ENCODE data around the gene OPN4. TPM values are rescaled to one million over a fixed set of nuclear protein-coding genes. Genes with fewer than 3 reads are reported as not detected.

The OPN4 gene
- total RNA-seq, 2 experiments from 2014 or later = not detected

DNA sequence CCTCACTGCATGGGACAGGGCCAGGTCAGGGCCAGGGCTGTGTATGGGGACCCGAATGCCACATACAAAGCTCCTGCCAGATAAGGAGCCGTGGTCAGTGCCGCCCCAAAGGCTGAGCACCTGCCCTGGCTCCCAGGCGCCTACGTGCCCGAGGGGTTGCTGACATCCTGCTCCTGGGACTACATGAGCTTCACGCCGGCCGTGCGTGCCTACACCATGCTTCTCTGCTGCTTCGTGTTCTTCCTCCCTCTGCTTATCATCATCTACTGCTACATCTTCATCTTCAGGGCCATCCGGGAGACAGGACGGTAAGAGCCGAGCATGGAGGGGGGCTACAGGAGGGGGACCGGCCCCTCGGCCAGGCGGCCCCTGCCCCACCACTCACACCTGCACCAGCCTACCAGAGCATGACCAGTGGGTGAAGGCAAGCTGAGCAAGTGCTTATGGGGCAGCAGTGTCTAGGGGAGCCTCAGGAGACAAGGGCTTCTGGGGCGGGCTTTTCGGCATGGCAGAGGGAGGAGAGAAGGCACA is 4.9 kb downstream of the OPN4 start:
- POLR2A ChIA-PET = interaction anchor here (0.5 kb wide), 1 partner anchor 63 kb away, joined by 4 read pairs; no protein-coding TSS in a partner anchor
- BruUV-seq (replicated peaks) = no TSS peak
- CTCF ChIA-PET (ENCODE audit: unreplicated experiment) = no interaction called here

DNA sequence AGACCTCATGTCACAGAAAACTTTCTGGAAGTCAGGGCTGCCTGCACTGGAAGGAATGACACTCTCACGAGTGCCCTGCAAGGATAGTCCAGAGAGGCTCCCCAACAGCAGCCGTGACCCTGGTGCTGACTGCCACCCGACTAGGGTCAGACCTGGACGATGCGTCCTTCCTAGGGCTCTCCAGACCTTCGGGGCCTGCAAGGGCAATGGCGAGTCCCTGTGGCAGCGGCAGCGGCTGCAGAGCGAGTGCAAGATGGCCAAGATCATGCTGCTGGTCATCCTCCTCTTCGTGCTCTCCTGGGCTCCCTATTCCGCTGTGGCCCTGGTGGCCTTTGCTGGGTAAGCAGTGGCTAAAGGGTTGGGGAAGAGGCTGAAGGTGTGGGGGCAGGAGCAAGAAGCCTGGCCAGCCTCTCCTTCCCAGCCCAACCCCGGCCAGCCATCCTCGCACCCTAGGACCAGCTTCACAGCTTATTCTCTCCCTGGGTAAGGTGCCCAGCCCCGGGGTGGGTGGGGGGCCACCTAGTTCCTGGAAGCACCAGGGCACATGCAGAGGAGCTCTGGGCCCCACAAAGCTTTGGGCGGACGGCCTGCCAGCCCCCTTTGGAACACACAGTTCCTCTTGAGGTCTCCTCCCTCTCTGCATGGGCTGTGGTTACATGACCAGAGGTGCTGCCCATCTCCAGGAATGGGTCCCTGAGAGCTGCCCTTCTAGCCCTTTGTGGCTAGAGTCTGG is 5.5 kb downstream of the OPN4 start:
- H3K9me3 ChIP-seq (ENCODE audit: low read length) = no peaks in the 10 kb centered on the region
- TF ChIP-seq, protein P1, sequence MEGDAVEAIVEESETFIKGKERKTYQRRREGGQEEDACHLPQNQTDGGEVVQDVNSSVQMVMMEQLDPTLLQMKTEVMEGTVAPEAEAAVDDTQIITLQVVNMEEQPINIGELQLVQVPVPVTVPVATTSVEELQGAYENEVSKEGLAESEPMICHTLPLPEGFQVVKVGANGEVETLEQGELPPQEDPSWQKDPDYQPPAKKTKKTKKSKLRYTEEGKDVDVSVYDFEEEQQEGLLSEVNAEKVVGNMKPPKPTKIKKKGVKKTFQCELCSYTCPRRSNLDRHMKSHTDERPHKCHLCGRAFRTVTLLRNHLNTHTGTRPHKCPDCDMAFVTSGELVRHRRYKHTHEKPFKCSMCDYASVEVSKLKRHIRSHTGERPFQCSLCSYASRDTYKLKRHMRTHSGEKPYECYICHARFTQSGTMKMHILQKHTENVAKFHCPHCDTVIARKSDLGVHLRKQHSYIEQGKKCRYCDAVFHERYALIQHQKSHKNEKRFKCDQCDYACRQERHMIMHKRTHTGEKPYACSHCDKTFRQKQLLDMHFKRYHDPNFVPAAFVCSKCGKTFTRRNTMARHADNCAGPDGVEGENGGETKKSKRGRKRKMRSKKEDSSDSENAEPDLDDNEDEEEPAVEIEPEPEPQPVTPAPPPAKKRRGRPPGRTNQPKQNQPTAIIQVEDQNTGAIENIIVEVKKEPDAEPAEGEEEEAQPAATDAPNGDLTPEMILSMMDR (conservative IDR thresholded peaks at IDR 0.05; ENCODE audit: low read length) = no peak
- TF ChIP-seq EZH2phosphoT487 (IDR thresholded peaks at IDR 0.05; ENCODE audit: borderline replicate concordance, low read depth, low read length) = no peak
- H4K20me1 ChIP-seq (ENCODE audit: insufficient read depth, low read length) = no peaks in the 10 kb centered on the region
- POLR2A ChIA-PET = interaction anchor here (0.5 to 0.6 kb wide), 2 partner anchors 62 to 176 kb away, joined by 4 read pairs; no protein-coding TSS in a partner anchor
- H3K4me3 ChIP-seq (ENCODE audit: low read depth, low read length, poor library complexity, severe bottlenecking) = no peak overlapping the region
- H3K36me3 ChIP-seq (ENCODE audit: insufficient read depth, low read length) = no peaks in the 10 kb centered on the region
- no peaks in the 10 kb centered on the region for H3K79me2 ChIP-seq (ENCODE audit: insufficient read depth, low read depth, low read length)
- no peaks in the 10 kb centered on the region for H3K4me1 ChIP-seq (ENCODE audit: insufficient read depth, low read length, poor library complexity, severe bottlenecking)
- no peak for DNase-seq (ENCODE audit: low spot score)
- CTCF ChIA-PET (ENCODE audit: unreplicated experiment) = no interaction called here
- H2AFZ ChIP-seq (ENCODE audit: low read length) = no peak overlapping the region
- intact Hi-C loops (cut with micrococcal nuclease; ENCODE audit: unreplicated experiment) = no loop called here
- no peak overlapping the region for H3K27ac ChIP-seq (ENCODE audit: low read depth, low read length, poor library complexity, severe bottlenecking)
- BruUV-seq (replicated peaks) = no TSS peak
- no peak overlapping the region for H3K4me2 ChIP-seq (ENCODE audit: low read length)
- H3K9me2 ChIP-seq (ENCODE audit: insufficient read depth, low read length) = no peaks in the 10 kb centered on the region

More for the DNA sequence above, 4.9 kb downstream of the OPN4 start:
- no peak for DNase-seq (ENCODE audit: low spot score)
- Histone ChIP-seq H3K9me3 (ENCODE audit: low read length) (no peaks in the 10 kb centered on the region), H3K4me2 (ENCODE audit: low read length) (no peak overlapping the region), H3K79me2 (ENCODE audit: insufficient read depth, low read depth, low read length) (no peaks in the 10 kb centered on the region), H3K9me2 (ENCODE audit: insufficient read depth, low read length) (no peaks in the 10 kb centered on the region), H3K27ac (ENCODE audit: low read depth, low read length, poor library complexity, severe bottlenecking) (no peak overlapping the region), H3K4me1 (ENCODE audit: insufficient read depth, low read length, poor library complexity, severe bottlenecking) (no peaks in the 10 kb centered on the region), H4K20me1 (ENCODE audit: insufficient read depth, low read length) (no peaks in the 10 kb centered on the region), H2AFZ (ENCODE audit: low read length) (no peak overlapping the region), H3K36me3 (ENCODE audit: insufficient read depth, low read length) (no peaks in the 10 kb centered on the region), H3K4me3 (ENCODE audit: low read depth, low read length, poor library complexity, severe bottlenecking) (no peak overlapping the region)
- no peak for TF ChIP-seq EZH2phosphoT487 (IDR thresholded peaks at IDR 0.05; ENCODE audit: borderline replicate concordance, low read depth, low read length)
- TF ChIP-seq, protein P1 (conservative IDR thresholded peaks at IDR 0.05; ENCODE audit: low read length) = no peak
- intact Hi-C loops (cut with micrococcal nuclease; ENCODE audit: unreplicated experiment) = no loop called here

Data from OCI-LY7 (cell line).